Stimulated activated CD4-positive, alpha-beta T cell treated with anti-CD3 and anti-CD28 coated beads, Interleukin-12 subunit alpha, Interleukin-12 subunit beta, amount 100 ng/mL, for 24 hours (primary cell): Measurements from ENCODE around the gene OPA1.

Source experiments
- DNase-seq, 2 experiments: peaks; one replicate each; pipeline ENCODE4 v3.0.0-alpha.2; 2020; ENCODE audit warnings: low read depth in 2 of 2

OPA1 gene

DNA sequence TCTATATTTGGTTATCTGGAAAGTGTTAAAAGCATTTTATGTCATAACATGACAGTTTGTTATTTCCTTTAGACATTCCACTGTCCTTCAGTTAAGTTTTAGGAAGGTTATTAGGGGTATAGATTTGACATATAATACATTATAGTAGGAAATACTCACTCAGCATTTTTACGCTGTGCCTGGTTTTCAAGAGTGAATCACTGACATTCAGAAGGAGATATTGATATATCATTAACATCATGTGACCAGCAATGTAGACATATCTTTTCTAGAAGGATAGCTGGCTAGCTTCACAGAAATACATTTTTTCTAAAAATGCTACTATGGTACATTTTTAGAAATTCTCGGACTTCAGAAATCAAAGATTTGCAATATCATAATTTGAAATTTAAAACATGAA is 57.6 kb downstream of the OPA1 start:
- DNase-seq: no peak

DNA sequence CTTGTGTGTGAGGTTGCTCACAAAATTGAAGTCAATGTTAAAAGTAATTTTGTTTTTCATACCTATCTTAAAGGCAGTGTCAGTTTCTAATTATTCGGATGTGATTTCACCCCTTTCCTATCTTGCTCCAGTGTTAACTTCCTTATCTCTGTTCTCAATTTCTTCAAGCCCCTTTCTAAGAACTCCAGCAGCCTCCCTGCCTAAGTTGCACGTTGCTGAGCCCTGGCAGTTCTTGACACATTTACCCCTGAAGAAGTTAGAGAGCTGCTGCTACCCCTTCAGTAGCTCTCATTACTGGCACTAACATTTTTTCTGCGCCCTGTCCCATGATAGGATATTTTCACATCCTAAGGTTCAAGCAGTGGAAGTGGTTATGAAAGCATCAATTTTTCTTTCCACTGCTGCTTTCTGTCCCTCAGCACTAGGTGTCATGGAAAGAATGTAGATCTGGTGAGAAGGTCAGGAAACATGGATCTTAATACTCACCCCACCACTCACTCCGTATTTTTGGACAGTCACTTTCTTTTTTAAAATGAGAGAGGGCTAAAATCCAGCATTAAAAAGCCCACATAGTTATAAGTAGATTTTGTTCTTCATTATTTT is 62.9 kb downstream of the OPA1 start:
- no peak for DNase-seq

DNA sequence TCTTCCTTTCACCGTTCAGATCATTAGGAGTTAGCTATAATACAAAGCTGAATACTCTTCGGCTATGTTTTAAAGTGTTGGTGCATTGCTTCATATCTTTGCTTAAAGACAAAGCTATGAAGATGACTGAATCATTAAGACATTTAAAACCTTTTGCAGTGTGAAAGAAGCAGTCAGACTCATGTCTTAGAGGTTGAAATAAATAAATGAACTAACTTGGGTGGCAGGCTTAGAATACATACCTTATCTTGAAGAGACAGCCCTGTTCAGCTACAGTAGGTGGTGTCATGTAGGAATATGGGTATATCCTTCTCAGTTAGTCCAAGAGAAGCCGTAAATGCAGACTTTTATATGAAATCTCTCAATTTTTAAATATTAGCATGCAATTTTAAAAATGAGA is 63.4 kb downstream of the OPA1 start:
- no peak for DNase-seq

DNA sequence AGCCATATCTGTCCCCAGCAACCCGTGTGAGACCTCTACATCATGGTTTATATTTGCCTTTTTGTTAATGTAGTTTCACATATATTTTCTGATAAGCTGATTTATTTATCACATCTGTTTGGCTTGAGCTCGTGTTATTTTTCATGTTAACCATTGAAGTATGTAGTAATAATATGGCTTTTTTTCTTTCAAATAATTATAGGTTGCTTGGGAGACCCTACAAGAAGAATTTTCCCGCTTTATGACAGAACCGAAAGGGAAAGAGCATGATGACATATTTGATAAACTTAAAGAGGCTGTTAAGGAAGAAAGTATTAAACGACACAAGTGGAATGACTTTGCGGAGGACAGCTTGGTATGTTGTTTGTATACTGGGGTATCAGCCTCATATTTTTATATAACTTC is 63.9 kb downstream of the OPA1 start:
- DNase-seq: no peak

DNA sequence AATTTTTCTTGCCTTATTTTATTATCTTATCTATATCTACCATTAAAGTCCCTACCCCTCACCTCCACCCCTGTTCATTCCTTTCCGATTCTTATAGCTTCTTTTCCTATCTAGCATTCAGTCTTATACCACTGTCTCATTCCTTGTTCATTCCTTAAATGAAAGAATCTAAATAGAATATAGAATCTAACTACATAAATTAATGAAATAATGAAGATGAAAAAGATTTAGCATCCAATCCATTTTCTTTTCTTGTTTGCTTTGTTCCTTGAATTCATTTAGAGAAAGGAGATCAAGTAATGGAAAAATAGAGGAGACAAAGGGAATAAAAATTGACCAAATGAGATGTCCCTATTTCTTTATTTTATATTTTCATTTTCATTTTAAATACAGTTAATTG is 67.2 kb downstream of the OPA1 start:
- DNase-seq: no peak

DNA sequence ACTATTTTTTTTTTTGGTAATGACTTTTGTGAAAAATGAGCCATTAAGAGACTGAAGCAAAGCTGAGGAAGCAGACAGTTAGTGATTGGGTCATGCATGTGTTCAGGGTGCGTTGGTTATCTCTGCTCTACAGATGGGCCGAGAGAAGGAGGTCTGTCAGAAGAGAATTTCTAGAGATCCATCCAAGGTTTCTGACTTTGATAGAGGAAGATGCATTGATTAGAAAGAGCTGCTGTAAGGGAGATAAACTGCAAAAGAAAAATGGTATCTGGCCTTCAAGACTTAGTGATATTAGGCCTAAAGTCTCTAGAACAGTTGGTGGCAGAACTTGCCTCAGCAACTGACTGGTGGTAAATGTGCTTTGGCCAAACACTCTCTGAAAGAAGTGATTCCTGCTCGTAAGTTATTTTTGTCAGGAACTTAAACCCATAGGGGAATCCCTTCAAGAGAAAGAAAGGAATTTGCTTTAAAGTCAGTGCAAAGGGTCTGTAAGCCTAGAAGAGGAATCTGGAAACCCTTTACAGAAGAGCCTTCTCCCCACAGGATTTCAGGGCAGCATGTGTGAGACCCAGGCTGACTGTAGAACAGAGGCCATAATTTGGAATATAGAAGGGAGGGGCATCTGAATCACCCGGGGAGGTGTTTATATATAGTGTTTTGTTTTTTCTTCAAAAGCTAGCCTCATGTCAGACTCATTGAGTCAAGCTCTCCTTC is 67.8 kb downstream of the OPA1 start:
- no peak for DNase-seq

DNA sequence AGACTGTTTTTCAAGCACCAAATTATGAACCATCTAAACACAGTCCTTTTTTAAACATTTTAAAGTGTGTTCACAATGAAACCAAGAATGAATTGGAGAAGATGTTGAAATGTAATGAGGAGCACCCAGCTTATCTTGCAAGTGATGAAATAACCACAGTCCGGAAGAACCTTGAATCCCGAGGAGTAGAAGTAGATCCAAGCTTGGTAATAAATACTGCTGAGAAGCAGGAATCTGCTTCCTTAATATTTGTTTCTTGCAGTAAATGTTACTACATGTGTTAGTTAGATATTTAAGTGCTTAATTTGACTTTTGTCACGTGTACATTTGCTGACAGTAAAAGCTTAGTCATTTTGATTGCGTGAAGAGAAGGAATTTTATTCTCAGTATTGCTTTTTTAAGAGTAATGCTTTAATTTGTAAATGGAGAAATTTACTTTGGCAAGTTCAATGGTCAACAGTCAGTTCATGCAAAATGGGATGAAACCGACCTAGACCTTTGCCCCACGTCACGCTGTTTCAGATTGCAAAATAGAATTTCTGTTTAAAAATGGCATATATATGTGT is 69.8 kb downstream of the OPA1 start:
- no peak for DNase-seq

DNA sequence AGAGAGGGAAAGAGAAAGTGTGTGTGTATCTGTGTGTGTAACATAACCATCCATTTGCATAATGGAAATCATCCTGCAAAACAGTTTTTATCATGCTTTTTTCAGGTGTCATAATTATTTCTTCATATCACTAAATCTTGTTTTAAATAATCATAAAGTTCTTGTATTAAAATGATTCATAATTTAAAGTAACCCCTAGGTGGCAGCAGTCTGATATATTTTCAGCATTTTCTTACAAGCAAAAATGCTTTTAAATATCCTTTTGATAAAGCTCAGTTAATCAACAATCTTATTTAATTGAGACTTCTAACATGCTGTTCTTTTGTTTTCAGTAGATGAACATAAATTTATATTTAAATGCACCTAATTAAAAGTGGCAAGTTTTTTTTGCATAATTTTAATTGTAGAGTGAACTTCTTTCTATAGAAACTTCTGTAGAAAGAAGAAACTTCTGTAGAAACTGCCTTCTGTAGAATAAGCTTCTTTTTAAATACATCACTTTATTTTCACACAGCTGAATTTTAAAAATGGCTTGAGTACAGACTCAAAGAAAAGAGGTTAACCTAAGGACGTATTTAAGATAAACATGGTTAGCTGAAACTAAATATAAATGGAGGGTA is 72.5 kb downstream of the OPA1 start:
- no peak for DNase-seq

DNA sequence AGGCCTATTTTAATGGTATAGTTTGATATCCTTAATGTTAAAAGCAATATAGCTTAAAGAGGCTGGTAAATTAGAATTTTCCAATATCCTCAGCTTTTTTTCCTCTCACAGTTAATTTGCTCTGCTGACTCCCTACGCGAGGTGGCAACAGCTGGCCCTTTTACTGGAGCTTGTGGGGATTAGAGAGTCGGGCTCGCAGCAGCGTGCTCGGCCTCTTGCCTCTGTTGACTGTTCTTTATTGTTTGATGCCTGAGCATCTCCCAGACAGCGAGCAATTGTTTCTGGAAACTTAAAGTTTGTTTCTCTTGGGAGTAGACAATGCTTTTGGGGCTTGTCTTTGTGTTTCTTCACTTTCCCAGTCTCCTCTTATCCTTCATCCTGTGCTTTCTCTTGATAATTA is 80.8 kb downstream of the OPA1 start:
- DNase-seq: no peak

DNA sequence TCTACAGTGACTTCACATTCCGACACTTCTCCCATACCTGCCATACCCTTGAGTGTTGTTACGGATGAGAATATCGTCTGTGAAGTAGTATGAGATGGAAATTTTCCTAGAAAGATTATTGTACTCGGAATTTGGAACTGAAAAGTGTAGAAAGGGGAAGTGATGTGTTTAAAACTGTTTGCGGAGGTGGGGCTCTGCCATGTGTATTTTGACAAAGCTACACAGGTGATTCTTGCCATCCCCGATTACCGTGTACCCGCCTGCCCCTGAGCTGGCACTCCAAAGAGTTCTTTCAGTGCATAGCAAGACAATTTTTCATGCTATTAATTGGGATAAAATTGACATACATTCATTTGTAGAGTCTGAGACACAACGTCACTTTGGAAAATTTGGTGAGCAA is 81.7 kb downstream of the OPA1 start:
- no peak for DNase-seq

DNA sequence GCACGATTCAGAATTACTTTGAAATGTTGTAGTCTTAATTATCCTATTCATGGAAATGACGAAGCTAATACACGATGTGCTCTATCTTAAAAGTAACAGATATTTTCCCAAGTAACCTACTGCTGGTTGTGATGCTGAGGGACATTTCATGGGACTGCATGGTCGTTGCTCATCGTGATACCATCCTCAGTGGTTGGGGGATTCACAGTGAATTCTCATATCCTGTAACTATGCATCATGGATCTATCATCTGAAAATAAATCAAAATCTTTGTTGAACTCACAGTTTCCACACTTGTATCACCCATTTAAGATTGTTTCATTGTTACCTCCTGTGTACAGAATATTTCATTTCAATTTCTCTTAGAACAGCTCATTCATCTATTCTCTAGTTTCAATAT is 84.7 kb downstream of the OPA1 start:
- DNase-seq: no peak

DNA sequence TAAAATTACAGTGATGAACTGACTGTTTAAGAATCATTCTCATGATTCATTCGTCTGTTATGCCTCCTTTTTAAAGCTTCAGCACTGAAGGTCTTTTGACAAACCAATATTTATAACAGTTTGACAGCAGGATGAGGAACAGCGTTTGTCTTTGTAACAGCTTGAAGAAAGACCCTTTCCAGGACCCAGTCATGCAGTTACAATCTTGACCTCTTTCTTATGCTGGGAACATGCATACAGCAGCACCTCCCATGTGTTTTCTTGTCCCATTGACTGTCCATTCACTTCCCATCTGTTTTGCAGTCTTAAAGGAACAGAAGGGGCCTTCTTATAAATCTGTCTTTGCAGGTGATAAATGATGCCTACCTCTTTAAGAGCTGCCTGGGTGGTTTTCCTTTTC is 87.2 kb downstream of the OPA1 start:
- DNase-seq: no peak

DNA sequence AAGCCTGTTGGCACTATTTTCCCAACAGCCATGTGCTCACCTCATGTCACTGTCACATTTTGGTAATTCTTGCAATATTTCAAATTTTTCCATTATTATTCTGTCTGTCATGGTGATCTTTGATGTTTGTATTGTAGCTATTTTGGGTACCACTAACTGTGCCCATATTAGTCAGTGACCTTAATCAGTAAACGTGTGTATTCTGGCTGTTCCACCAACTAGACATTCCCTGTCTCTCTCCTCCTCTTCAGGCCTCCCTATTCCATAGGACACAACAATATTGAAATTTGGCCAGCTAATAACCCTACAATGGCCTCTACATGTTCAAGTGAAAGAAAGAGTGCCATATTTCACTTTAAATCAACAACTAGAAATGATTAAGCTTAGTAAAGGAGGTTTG is 88.6 kb downstream of the OPA1 start:
- no peak for DNase-seq

DNA sequence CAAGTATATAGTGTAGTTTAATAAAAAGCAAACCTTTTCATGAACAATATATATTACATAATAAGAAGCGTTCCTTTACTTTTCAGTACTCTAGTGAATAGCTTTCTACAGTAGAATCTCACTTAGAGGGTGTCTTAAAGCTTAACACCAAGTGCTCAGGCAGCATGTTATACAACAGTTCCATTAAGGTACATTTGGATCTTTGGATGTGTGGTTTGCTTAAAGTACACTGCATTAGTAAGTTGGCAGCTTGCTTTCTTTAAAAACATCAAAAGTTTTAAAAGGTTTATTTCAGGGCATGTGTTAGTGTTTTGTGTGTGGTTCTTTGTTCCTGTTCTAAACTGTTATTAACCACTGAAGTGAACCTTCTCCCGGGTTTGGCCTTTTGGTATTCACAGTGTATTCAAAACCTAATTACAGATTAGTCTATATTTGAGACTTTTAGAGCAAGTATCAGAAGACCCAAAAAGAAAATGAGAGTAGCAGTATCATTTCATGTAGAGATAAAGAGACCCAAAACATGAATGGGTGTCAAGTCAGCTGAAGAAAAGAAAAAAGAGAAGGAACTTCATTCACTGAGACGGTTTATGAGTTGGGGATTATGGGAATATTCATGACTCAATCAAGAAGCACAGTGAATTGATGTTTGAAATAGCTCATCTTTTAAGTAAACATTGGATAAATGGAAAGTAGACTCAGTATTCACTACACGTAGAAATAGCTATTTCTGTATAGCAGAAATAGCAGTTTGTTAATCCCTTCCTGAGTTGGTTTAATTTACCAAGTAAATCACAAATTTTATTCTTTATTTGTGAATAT is 93.9 kb downstream of the OPA1 start:
- no peak for DNase-seq

DNA sequence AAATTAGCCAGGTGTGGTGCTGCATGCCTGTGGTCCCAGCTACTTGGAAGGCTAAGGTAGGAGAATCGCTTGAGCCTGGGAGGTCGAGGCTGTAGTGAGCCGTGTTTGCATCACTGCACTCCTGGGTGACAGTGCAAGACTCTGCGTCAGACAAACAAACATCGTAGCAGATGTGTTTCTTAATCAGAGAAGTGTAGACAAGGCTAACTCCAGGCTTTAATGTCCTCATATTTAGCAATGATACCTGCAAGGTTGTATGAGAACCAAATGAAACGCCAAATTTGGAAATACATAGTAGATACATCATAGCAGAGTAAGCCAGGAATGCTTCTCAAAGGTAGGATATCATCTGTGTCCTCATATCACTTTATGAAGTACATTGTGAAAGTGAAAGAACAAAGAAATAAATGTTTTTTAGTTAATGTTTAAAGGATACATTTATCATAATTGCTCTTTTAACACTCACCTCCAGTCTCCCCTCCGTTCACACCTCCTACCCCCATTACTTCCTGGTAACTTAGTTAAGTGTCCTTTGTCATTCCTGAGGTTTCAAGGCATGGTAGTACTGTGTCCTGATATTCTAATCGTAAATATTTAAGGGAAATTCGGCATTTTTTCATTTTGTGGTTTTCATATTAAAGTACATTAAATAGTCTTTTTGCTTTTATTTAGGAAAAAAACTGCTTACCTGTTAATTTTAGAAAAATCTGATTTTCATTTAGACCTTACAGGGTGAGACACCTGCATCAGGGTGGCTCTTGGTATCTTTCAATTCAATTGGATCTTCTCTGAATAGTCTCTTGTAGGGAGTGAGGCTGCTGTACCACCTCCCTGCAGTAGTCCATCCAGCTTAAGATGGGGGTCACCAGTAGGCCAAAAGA is 96.1 kb downstream of the OPA1 start:
- no peak for DNase-seq

DNA sequence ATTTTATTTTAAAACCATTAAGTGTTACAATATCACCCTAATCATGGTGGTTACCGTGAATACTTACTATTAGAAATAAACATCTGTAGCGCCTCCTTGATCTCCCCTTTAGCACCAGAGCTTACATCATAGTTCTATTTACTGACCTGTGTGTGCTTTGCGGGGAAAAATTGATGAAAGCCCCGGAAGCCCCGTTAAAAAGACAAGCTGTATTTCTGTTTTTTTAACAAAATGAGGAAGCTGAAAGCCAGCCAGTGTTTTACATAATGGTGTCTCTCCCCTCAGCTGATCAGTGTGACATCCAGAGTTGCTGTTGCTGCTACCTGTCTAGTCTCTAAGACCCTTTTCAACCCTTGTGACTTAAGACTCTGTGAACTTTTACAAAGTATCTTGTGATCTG is 100.8 kb downstream of the OPA1 start:
- no peak for DNase-seq

DNA sequence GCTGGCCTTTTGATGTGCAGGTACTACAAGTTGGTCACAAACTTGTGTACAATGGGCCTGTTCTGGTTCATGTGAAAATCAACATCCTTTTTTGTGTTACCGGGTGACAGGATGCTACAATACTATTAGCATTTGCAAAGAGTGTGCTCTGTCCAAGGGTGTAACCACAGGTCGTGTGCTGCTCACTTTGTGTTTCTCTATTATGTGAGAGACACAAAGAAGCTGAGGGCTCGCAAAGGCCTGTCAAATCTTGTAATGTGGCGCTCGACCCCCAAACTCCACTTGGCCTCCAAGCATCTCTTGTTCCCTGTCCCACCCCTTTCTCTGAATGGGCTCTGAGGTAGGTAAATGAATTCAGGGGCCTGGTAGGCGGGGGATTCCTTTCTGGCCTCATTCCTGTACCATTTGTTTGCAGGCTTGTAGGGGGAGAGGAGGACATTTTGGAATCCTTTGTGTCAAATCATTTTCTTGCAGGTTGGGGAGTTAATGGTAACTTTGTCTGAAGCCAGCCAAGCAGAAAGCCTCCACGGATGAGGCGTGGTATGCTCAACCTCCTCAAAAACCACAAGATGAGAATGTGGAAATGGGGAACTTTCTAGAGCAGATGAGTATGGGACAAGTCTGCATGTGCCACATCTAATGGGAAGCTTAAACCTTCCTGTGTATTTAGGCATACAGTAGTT is 109.1 kb downstream of the OPA1 start:
- DNase-seq: no peak

DNA sequence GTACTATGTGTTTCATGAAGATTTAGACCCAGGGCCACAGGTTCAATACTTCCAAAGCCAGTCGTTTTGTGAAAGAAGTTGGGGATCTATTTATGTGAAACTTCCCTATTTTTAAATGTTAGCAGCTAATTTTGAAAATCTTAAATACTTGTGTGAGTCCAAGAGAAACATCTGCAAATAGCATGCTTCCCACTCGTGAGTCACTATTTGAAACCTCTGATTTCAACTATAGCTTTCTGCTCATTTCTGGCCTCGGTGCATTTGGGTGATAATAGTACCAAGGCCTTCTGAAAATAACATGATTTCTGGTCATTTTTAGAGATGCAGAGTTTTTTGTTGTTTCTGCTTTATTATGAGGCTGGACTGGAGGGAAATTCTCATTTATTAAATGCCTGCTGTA is 110.0 kb downstream of the OPA1 start:
- no peak for DNase-seq

DNA sequence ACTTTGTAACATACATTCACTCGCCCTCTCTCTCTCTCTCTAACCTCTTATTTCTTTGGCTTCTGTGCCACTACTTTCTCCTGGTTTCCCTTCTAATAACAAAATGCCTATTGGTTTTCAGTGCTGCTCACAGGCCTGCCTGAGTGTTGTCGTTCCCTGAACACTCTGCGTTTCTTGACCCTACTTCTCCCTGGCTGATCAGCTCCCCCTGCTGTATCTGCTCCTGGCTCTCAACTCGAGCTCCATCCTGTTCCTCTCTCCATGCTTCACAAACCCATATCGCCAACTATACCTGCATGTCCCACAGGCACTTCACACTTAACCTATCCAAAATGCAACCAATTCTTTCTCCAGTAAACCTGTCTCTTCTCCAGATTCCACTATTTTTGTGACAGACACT is 111.4 kb downstream of the OPA1 start:
- no peak for DNase-seq

DNA sequence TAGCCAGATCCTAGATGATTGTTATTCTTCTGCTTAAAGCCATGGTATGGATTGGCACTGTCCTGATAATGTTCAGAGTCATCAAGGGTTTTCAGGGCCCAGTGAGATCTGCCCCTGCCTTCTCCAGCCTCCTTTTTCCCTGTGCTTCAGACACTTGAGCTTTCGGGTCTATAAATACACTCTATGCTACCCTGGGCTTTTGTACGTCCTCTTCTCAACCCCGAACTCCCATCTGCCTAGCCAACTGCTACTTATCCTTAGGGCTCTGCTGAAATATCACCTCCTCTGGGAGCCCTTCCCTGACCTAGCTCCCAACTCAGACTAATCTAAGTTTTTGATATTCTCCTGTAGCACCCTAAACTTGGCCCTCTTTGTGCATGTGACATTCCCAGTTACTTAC is 115.3 kb downstream of the OPA1 start:
- DNase-seq: no peak
